IMR-90 (cell line): ENCODE data around the gene KCNMA1.

Experiments
- CEBPB ChIP-seq: IDR thresholded peaks from 2 replicates; pipeline ENCODE4 v1.6.1; 2012; ENCODE audit warnings: low read depth, low read length, improper control_type of control experiment
- FOS ChIP-seq: fragments of 150-350 bp; IDR thresholded peaks from 2 replicates; pipeline ENCODE4 v1.6.1; 2016; ENCODE audit warnings: low read depth, low read length
- MAZ ChIP-seq: IDR thresholded peaks from 2 replicates; pipeline ENCODE4 v1.6.1; 2012; ENCODE audit warnings: low read depth, mild to moderate bottlenecking, low read length, improper control_type of control experiment, moderate library complexity, borderline replicate concordance
- MXI1 ChIP-seq: IDR thresholded peaks from 2 replicates; pipeline ENCODE4 v1.6.1; 2012; ENCODE audit warnings: low read depth, mild to moderate bottlenecking, low read length, moderate library complexity, borderline replicate concordance
- POLR2A ChIP-seq: IDR thresholded peaks from 2 replicates; pipeline ENCODE4 v1.6.1; 2012; ENCODE audit warnings: mild to moderate bottlenecking, low read depth, low read length
- RCOR1 ChIP-seq: IDR thresholded peaks from 2 replicates; pipeline ENCODE4 v1.6.1; 2012; ENCODE audit warnings: mild to moderate bottlenecking, low read length, improper control_type of control experiment; ENCODE audit not compliant: insufficient replicate concordance
- RFX5 ChIP-seq: IDR thresholded peaks from 2 replicates; pipeline ENCODE4 v1.8.0; 2012; ENCODE audit warnings: low read depth, mild to moderate bottlenecking, low read length, moderate library complexity
- SMC3 ChIP-seq: fragments of 150-350 bp; IDR thresholded peaks from 2 replicates; pipeline ENCODE4 v1.6.1; 2016; ENCODE audit warnings: low read depth, mild to moderate bottlenecking, antibody characterized with exemption, low read length, moderate library complexity
- TF ChIP-seq, protein P1 (sequence below): conservative IDR thresholded peaks from 2 replicates; pipeline ENCODE4 v1.5.1; 2012; ENCODE audit warnings: mild to moderate bottlenecking, low read depth, low read length, improper control_type of control experiment
- TF ChIP-seq, protein P2 (sequence below): fragments of 150-350 bp; IDR thresholded peaks from 2 replicates; pipeline ENCODE4 v1.6.1; 2017; ENCODE audit warnings: mild to moderate bottlenecking, antibody characterized with exemption, low read length, low read depth

DNA sequence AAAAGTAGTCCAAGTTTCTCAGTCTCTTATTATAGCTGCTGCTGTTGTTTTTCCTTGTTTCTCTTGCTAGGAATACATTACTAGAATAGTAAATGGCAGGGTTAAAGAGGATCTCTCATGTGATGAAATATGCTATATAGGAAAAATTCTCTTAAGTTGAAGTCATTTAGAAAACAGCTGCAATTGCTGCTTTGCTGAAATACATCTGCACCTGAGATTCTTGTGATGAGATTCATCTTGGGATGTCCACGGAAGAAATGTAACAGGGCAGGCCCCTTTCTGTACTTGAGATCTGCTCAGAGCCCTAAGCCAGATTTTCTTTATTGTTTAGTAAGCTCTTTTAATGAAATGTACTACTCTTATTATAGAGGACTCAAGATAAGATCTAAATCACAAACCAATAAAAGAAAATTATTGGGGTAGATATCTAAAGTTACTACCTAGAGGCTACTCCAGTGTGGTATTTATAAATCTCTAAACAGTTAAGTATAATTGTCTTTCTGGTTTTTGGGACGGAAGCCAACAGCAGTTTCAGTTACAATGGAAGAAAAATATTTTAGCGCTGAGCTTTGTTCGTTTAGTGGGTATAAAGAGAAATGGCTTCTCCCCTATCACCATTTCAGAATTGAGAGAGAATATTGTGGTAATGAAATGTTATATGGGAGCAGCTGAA, 701.5 kb downstream of the KCNMA1 start:
- TF ChIP-seq, protein P1, sequence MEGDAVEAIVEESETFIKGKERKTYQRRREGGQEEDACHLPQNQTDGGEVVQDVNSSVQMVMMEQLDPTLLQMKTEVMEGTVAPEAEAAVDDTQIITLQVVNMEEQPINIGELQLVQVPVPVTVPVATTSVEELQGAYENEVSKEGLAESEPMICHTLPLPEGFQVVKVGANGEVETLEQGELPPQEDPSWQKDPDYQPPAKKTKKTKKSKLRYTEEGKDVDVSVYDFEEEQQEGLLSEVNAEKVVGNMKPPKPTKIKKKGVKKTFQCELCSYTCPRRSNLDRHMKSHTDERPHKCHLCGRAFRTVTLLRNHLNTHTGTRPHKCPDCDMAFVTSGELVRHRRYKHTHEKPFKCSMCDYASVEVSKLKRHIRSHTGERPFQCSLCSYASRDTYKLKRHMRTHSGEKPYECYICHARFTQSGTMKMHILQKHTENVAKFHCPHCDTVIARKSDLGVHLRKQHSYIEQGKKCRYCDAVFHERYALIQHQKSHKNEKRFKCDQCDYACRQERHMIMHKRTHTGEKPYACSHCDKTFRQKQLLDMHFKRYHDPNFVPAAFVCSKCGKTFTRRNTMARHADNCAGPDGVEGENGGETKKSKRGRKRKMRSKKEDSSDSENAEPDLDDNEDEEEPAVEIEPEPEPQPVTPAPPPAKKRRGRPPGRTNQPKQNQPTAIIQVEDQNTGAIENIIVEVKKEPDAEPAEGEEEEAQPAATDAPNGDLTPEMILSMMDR: no peak
- TF ChIP-seq, protein P2, sequence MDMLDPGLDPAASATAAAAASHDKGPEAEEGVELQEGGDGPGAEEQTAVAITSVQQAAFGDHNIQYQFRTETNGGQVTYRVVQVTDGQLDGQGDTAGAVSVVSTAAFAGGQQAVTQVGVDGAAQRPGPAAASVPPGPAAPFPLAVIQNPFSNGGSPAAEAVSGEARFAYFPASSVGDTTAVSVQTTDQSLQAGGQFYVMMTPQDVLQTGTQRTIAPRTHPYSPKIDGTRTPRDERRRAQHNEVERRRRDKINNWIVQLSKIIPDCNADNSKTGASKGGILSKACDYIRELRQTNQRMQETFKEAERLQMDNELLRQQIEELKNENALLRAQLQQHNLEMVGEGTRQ: no peak
- TF ChIP-seq RCOR1 (no peak), MXI1 (no peak), CEBPB (no peak), RFX5 (no peak), POLR2A (no peak), MAZ (no peak), FOS (no peak), SMC3 (no peak)
